Measurements from ENCODE around the gene PEX10.

- TF ChIP-seq TAF1 (IDR thresholded peaks at IDR 0.05; ENCODE audit: low read depth, low read length) (no peak), POLR2A (IDR thresholded peaks at IDR 0.05; ENCODE audit: low read depth, low read length) (no peak)
Observed at GRCh38 chr1:2383576-2383975, 28.8 kb downstream of the PEX10 start.
